RWPE1 (cell line): ENCODE results near the gene MAEA.
A peak's percentile ranks its signal among the peaks of the same experiment; 100 is the strongest.

ENCODE experiments used
- CTCF ChIA-PET: fragments of 350-600 bp; sonication (Branson Sonifier 250); formaldehyde crosslinking; extraction: SDS; loops from one replicate; lab custom pipeline; 2021; lab: Yijun Ruan, JAX
- POLR2A ChIA-PET: fragments of 400-600 bp; formaldehyde crosslinking; extraction: SDS; loops from one replicate; lab custom pipeline; 2020; ENCODE audit warnings: antibody characterized with exemption; ENCODE audit not compliant: low non-redundant PET; lab: Yijun Ruan, JAX
- DNase-seq: peaks from one replicate; pipeline ENCODE4 v3.0.0; 2012; ENCODE audit warnings: low spot score
- H3K27ac ChIP-seq: fragments of 450-650 bp; 2 replicates; pipeline ENCODE4 v1.5.1; 2017
- TF ChIP-seq, protein P1 (sequence below): fragments of 450-650 bp; conservative IDR thresholded peaks from 2 replicates; pipeline ENCODE4 v1.5.1; 2017; ENCODE audit warnings: low read depth, mild to moderate bottlenecking

The MAEA gene

DNA sequence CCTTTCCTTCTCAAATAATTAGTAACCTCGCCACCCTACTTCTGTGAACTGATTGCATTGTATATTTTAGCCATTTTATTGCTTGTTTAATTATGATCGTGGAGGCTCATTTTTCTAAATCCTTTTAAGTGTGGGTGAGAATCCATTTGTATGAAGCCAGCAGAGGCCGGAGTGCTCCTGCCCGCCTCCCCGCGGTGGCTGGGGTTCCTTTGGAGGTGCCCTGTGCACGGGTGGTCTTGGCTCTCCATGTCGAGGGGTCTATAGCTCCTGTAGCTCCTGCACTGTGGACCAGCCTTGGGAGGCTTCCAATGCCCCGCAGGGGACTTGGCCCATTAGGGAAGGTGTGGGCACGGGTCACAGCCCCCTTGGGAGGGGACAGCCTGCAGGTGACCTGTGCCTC lies 72.4 kb downstream of the MAEA start:
- H3K27ac ChIP-seq: no peak overlapping the region
- POLR2A ChIA-PET: no interaction called here
- CTCF ChIA-PET: no interaction called here
- no peak for DNase-seq
- TF ChIP-seq, protein P1, sequence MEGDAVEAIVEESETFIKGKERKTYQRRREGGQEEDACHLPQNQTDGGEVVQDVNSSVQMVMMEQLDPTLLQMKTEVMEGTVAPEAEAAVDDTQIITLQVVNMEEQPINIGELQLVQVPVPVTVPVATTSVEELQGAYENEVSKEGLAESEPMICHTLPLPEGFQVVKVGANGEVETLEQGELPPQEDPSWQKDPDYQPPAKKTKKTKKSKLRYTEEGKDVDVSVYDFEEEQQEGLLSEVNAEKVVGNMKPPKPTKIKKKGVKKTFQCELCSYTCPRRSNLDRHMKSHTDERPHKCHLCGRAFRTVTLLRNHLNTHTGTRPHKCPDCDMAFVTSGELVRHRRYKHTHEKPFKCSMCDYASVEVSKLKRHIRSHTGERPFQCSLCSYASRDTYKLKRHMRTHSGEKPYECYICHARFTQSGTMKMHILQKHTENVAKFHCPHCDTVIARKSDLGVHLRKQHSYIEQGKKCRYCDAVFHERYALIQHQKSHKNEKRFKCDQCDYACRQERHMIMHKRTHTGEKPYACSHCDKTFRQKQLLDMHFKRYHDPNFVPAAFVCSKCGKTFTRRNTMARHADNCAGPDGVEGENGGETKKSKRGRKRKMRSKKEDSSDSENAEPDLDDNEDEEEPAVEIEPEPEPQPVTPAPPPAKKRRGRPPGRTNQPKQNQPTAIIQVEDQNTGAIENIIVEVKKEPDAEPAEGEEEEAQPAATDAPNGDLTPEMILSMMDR: no peak

DNA sequence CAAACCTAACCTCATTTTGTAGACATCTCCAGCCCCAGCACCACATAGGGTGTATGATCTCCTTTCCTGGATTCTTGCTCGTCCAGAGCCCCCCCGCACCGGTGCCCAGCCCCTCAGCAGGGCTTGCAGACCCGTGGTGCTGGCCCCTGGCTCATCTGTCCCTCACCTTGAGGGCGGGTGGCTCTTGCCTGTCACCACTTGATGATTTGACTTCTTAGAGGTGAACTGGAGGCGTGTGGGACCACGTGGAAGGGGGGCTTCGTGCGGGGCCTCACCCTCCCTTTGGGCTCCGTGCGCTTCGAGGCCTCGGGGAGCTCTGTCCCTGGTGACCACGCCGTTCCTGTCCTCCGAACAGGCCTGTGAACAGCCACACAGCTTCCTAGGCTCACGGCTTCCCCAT lies 72.8 kb downstream of the MAEA start:
- ChIA-PET POLR2A (no interaction called here), CTCF (no interaction called here)
- no peak overlapping the region for H3K27ac ChIP-seq
- no peak for DNase-seq
- TF ChIP-seq, protein P1: no peak

DNA sequence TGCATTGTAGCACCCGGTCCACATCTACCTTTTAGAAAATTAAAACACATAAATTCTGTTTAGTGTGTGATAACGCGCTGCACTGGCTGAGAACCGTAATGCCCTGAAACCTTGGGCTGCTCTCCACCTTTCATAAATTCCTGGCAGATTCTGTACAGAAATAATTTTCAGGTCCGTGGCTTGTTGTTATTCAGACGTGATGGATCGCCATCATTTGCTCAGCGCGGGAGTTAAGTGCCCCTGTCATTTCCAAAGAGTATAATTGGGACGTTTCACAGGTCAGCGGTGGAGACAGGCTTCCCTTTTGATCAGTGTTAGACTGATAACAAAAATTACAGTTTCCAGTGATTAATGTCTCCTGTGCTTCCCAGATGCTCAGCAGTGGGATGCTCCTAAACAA lies 73.8 kb downstream of the MAEA start:
- CTCF ChIA-PET: no interaction called here
- no peak for DNase-seq
- no peak overlapping the region for H3K27ac ChIP-seq
- POLR2A ChIA-PET: no interaction called here
- TF ChIP-seq, protein P1: no peak

DNA sequence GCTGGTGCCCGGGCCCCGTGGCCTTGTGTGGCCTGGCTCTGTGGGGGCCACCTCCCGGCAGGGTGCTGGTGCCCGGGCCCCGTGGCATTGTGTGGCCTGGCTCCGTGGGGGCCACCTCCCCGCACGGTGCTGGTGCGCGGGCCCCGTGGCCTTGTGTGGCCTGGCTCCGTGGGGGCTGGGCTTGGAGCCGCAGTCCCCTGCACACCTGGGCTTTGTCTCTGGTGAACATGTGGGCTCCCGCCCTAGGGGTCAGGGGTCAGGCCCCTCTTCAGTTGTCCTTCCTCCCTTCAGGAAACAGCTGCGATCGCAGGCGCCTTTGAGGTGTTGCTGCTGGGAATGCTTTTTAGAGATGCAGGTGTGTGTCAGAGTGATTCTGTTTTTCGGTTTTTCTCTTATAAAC lies 74.5 kb downstream of the MAEA start:
- POLR2A ChIA-PET: no interaction called here
- no peak for DNase-seq
- peak overlapping the region; percentile 42; the same call in 1 of the 2 replicates for H3K27ac ChIP-seq
- TF ChIP-seq, protein P1: no peak
- CTCF ChIA-PET: interaction anchor here (2.2 kb wide), 1 partner anchor 8 kb away, joined by 9 read pairs; no protein-coding TSS in a partner anchor

DNA sequence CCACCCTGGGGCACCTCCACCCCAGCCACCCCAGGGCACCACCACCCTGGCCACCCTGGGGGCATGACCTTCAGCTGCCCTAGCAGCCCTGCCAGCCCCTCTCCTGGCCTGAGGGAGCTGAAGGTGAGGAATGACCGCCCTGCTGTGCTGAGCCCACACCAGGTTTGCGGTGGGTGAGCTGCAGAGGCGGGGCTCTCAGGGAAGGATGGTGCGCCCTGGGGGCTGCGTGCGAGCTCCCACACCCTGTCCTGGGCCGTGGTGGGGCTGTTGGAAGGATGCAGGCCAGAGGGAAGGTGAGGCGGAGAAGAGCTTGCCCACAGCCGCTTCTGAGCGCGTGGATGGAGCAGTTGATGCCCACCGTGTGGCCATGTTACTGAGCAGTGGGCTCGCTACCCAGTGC lies 75.1 kb downstream of the MAEA start:
- no peak for DNase-seq
- CTCF ChIA-PET: interaction anchor here (0.6 to 2.2 kb wide), 2 partner anchors 8 to 13 kb away, joined by 3 to 9 read pairs; no protein-coding TSS in a partner anchor
- POLR2A ChIA-PET: no interaction called here
- TF ChIP-seq, protein P1: no peak
- H3K27ac ChIP-seq: peak overlapping the region; percentile 42

DNA sequence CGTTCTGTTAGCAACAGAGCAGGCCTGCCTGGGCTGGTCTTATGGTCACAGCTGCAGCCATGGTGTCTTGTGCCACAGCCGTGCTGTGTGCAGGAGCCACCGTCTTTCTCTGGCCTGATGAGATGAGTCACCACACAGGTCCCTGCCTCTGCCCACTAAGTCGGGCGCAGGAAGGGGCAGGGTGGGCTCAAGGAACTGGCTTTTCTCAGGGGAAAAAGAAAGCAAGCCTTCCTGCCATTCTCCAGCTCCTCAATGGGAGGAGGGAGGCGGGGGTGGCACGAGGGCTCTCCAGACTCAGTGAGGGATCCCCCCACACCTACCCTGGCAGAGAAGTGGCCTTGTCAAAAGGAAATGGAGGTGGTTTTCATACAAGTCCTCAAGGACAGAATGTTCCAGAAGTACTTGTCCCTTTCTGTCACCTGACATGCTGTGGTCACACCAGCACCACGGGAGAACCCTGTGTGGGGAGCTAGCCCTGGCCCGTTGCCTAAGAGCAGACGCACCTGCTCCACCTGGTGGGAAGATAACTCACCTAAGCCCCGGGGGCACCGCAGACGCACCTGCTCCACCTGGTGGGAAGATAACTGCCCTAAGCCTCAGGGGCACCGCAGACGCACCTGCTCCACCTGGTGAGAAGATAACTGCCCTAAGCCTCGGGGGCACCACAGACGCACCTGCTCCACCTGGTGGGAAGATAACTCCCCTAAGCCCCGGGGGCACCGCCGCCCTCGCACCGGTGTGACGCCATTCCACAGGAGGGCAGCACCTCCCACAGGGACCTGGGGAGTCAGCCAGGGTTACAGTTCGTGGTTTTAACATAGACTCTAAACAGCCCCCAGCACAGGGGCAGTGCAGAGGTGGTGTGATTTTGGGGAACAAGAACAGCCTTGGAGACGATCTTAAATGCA lies 75.8 kb downstream of the MAEA start:
- no peak for DNase-seq
- peak overlapping the region; percentile 42 for H3K27ac ChIP-seq
- CTCF ChIA-PET: interaction anchor here (0.6 to 2.2 kb wide), 3 partner anchors 9 to 240 kb away, joined by 3 to 9 read pairs (median 6); no protein-coding TSS in a partner anchor
- POLR2A ChIA-PET: no interaction called here
- TF ChIP-seq, protein P1: no peak
